ENCODE data around the gene TMEM145.
A peak's percentile ranks its signal among the peaks of the same experiment; 100 is the strongest.
"Not testable (repeated sequence)": the region's sequence is repeated elsewhere in the genome, so short reads cannot be mapped to it uniquely, and the experiment has no call there.

The TMEM145 gene

GRCh38 chr19:42313096-42313839, at the start of gene TMEM145:
TMEM145 (plus strand) TSS chr19:42313309; CDS start chr19:42313377, 68 bp downstream.
- peak within 1 kb of the TSS; percentile 85 for H3K27ac ChIP-seq
- TF ChIP-seq CTCF (conservative IDR thresholded peaks at IDR 0.05), result peak; percentile 57

GRCh38 chr19:42266105-42266504, 47.0 kb upstream of the TMEM145 start:
- H3K27ac ChIP-seq, result not testable (repeated sequence)

- peak overlapping the region; percentile 98 for H3K27ac ChIP-seq
Measured at GRCh38 chr19:42266928-42267603, 46.0 kb upstream of the TMEM145 start.

- TF ChIP-seq CTCF (conservative IDR thresholded peaks at IDR 0.05), result no peak
- H3K27ac ChIP-seq, result peak overlapping the region; percentile 98
Measured at GRCh38 chr19:42267644-42268141, 45.4 kb upstream of the TMEM145 start.

GRCh38 chr19:42268142-42268703, 44.9 kb upstream of the TMEM145 start:
- no peak for TF ChIP-seq CTCF (conservative IDR thresholded peaks at IDR 0.05)
- H3K27ac ChIP-seq, result peak overlapping the region; percentile 98

- H3K27ac ChIP-seq, result peak within 1 kb of the TSS; percentile 98
- TF ChIP-seq CTCF (conservative IDR thresholded peaks at IDR 0.05), result no peak
Measured at GRCh38 chr19:42268704-42269477, 44.2 kb upstream of the TMEM145 start, which contains the start of gene CIC. CIC (plus strand) TSS chr19:42269252; CDS start chr19:42271784, 2,532 bp downstream.

GRCh38 chr19:42269478-42270345, 43.4 kb upstream of the TMEM145 start:
- H3K27ac ChIP-seq, result peak overlapping the region; percentile 98
- TF ChIP-seq CTCF (conservative IDR thresholded peaks at IDR 0.05), result no peak
